ENCODE data around the gene TMEM92.

TMEM92 gene

DNA sequence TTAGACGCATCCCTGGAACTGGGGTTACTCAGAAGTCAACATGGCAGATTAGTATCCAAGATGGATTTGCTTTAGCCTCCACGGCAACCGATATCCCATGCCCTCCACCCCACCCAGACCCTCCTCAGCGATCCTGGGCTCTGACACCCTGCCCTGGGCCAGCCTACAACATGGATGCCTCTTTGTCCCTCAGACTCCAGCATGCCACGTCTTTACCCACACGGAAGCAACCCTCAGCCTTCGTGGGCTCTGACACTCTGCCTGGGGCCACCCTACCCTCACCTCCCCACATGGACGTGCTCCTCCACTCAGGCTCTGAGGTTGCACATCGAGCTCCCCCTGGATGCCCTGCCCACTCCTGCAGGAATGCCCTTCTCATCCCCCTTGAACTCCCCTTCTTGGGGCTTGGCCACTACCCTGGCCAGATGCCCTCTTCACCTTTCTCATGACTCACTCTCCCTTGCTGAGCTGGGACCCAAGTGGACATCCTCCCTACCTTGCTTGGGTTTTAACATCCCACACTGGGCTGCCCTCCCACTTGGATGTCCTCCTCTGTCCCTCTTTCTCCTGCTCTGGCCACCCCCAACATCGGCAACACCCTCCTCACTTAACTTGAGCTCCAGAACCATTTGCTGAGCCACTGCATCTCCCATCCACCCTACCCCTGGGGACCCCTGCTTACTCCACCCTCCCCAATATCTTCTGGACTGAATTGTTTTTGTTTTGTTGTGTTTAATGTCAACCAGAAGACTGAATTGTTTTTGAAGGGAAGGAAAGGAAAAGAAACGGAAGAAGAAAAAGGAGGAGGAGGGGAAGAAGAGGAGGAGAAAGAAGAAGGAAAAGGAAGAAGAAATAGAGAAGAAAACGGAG is 18.3 kb upstream of the TMEM92 start:
- no peak for DNase-seq (ENCODE audit: low spot score)
- in situ Hi-C loops (cut with MboI; ENCODE audit: low sequenced_read_pairs, unreplicated experiment), result no loop called here
- TF ChIP-seq, protein P1, sequence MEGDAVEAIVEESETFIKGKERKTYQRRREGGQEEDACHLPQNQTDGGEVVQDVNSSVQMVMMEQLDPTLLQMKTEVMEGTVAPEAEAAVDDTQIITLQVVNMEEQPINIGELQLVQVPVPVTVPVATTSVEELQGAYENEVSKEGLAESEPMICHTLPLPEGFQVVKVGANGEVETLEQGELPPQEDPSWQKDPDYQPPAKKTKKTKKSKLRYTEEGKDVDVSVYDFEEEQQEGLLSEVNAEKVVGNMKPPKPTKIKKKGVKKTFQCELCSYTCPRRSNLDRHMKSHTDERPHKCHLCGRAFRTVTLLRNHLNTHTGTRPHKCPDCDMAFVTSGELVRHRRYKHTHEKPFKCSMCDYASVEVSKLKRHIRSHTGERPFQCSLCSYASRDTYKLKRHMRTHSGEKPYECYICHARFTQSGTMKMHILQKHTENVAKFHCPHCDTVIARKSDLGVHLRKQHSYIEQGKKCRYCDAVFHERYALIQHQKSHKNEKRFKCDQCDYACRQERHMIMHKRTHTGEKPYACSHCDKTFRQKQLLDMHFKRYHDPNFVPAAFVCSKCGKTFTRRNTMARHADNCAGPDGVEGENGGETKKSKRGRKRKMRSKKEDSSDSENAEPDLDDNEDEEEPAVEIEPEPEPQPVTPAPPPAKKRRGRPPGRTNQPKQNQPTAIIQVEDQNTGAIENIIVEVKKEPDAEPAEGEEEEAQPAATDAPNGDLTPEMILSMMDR (IDR thresholded peaks at IDR 0.05; ENCODE audit: borderline replicate concordance, control extremely low read depth, extremely low read depth, insufficient read depth, missing control alignments), result no peak

DNA sequence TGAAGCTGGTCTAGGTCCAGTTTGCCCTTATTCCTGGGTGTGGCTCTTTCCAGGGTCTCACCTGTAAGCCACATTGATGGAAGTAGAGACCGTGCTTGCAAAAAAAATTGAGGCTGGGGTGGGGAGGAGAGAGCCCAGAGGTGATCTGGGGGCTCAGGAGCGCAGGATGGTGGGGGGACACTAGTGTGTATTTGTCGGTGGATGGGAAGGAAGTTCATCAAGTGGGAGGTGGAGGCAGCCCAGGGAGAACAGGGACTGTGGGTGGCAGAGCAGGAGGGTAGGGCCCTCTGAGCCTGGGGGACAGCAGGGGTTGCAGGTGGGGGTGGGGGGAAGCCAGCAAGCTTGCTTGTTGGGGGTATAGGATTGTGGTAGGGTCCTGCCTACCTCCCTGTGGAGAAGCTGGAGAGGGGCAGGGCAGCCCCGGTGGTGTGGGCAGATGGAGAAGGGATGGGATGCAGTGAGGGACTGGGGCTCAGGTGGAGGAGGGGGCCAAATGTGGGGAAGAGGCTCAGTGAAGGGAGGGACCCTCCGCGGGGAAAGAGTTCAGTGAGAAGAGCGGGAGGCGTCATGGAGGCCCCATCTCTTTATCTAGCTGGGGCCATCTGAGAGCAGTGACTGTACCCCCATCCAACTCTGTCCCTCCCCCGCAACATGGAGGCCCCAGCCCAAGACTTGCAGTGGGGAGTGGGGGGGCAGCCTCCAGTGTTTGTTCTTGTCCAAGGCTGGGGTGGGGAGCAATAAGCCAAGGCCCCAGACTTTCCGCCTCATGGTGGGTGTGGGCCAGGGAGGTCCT is 17.2 kb upstream of the TMEM92 start:
- in situ Hi-C loops (cut with MboI; ENCODE audit: low sequenced_read_pairs, unreplicated experiment), result no loop called here
- peak; percentile 22 for DNase-seq (ENCODE audit: low spot score)
- TF ChIP-seq, protein P1 (IDR thresholded peaks at IDR 0.05; ENCODE audit: borderline replicate concordance, control extremely low read depth, extremely low read depth, insufficient read depth, missing control alignments), result no peak

DNA sequence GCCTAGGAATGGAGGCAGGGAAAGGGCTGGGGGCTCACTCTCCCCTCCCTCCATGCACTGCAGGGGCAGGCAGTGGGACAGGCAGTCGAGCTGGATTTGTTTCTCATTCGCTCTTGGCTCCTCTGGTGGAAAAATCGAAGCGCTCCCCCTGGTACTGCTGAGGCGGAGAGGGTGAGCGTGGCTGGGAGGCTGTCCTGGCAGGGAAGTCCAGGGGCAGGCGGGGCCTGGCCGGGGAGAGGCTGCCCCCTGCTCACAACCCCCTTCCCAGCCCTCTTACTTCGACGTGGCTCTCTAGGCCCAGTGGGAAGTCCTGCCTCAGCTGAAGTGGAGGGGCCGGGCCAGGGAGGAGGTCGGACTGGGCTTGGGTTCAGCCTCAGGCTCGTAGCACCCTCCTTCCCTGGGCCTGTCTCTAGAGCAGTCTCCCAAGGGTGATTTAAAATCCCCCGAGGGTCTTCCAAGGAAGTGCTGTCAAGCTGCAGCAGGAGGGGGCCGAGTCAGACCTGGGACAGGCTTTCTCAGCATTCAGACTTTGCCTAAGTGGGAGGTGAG is 16.5 kb upstream of the TMEM92 start:
- in situ Hi-C loops (cut with MboI; ENCODE audit: low sequenced_read_pairs, unreplicated experiment), result no loop called here
- DNase-seq (ENCODE audit: low spot score), result peak; percentile 19
- TF ChIP-seq, protein P1 (IDR thresholded peaks at IDR 0.05; ENCODE audit: borderline replicate concordance, control extremely low read depth, extremely low read depth, insufficient read depth, missing control alignments), result no peak

DNA sequence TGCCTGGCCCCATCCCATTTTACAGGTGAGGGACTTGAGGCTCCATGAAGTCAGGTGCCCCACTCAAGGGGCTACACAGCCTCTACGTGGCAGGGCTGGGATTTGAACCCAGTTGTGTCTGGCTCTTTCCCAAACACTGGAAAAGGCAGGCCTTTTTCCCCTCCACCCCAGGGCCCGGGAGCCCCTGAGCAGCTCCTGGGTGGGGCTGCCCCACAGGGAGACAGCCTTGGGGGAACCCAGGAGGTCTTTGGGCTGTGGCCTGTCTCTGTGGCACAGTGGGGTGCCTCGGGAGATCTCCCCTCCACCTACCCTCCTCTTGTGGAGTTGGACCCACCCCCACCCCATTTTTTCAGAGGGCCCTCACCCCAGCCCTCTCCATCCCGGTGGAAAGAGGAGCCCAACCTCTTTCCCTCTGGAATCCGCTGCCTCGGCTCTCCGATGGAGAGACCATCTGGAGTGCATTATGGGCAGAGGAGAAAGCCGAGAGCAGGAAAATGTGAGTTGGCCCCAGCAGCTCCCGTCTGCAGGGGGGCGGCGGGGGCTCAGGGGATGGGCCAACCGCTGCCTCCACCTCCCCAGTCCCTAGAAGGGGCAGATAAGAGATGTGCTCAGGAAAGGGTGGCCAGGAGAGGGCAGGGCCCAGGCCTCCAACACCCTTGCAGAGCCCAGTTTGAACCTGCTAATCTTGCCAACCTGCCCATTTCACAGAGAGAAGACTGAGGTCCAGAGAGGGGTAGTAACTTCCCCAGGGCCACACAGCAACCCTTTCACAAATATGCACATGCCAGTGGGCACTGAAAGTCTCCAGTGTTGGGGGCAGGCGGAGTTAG is 15.4 kb upstream of the TMEM92 start:
- in situ Hi-C loops (cut with MboI; ENCODE audit: low sequenced_read_pairs, unreplicated experiment), result no loop called here
- DNase-seq (ENCODE audit: low spot score), result peak; percentile 22
- TF ChIP-seq, protein P1 (IDR thresholded peaks at IDR 0.05; ENCODE audit: borderline replicate concordance, control extremely low read depth, extremely low read depth, insufficient read depth, missing control alignments), result no peak

DNA sequence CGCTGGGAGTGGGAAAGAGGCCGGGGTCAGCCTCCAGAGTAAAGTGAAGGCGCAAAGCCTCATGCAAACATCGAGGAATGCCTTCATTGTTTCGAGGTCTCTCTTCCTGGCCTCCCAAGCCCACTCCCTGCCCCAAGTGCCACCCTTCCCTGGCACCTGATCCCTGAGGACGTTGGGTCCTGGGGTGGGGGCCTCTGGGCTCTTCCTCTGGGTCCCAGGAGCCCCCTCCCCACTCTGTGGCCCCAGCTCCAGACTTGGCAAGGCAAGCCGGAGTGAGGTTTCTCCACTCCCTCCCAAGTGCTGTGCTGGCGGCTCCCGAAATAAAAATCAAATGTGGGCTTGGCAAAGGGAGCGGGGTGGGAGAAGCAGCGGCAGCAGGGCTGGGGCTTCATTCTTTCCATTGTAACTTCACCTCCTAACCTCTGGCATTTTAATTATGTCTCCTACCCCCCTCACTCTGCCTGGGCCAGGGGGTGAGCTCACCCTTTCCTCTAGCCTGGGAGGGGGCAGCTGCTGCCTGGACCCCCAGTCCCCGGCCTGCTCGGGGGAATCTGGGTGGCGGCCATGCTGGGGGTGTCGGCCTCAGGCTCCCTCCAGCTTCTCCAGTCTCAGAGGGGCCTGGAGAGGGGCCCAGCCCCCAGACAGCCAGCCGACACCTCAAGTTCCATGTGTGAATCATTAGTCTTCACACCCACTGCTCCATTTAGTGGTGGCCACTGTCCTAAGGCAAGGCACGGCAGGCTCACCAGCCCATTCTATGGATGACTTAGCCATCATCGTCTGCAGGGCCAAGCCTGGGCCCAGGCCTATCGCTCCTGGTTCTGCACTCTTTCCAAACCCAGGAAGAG is 14.6 kb upstream of the TMEM92 start:
- in situ Hi-C loops (cut with MboI; ENCODE audit: low sequenced_read_pairs, unreplicated experiment), result loop anchor here (10.0 kb wide), 1 partner anchor 45 kb away; no protein-coding TSS in a partner anchor
- peak; percentile 18 for DNase-seq (ENCODE audit: low spot score)
- TF ChIP-seq, protein P1 (IDR thresholded peaks at IDR 0.05; ENCODE audit: borderline replicate concordance, control extremely low read depth, extremely low read depth, insufficient read depth, missing control alignments), result no peak
